Islet of Langerhans (tissue), 1 donor: ENCODE data around the gene SOX13.

ENCODE experiments used
- FAIRE-seq: peaks from one replicate; lab custom pipeline; 2011; peaks lifted over from hg19 to GRCh38; lab: Jason Lieb, UNC

SOX13 gene

GRCh38 chr1:204154568-204155255 lies 81.8 kb downstream of the SOX13 start:
- FAIRE-seq: no peak

GRCh38 chr1:204155881-204156280 lies 83.0 kb downstream of the SOX13 start:
- no peak for FAIRE-seq

- no peak for FAIRE-seq
Measured at GRCh38 chr1:204157962-204158361, 85.0 kb downstream of the SOX13 start.

GRCh38 chr1:204161609-204162493 lies 88.9 kb downstream of the SOX13 start:
- peak; percentile 56 for FAIRE-seq

DNA sequence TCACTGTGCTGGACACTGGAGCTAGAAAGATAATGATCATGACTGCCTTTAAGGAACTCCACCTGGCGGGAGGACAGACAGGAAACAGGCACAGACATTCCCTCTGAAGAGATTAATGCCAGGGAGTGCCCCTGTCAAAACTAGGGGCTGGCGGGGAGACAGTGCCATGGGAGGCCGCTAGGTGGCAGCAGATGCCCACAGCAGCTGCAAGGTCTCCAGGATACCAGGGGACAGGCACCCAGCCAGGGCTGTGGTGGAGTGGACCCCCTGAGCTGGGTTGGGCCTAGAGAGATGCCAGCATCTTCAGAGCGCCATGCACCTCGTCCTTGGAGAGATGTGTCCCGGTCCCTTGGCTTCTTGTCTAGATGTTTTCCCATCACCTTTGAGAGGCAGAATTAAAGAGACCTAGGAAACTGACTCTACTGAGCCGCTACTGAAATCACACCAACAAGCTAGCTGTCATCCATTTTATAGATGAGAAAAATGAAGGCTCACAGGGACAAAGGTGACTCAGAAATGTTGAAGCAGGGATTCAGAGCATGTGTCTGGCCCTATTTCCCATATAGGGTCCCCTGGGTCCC lies 89.7 kb downstream of the SOX13 start:
- no peak for FAIRE-seq

DNA sequence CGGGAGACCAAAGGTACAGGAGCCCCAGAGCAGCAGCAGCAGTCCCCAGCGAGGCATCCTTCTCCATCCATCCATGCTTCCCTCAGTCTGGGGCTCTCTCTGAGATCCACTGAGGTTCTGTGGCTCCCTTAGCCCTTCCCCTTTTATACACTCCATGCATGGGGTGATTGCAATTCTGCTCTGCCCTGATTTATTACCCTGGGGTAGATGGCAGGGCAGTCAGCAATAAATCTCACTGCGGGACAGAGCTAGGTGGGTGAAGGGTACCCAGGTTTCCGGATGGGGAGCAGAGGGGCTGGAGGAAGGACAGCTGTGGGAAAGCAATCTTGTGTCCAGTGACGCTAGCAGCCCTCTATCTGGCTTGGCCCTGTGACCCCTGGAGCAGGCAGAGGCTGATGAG lies 93.3 kb downstream of the SOX13 start, which contains the start of gene REN:
TSS of gene REN (minus strand) at position 119 of the 400 bp plus-strand sequence. CDS start at position 75, 44 bp downstream.
- no peak for FAIRE-seq

GRCh38 chr1:204167730-204168129 lies 94.8 kb downstream of the SOX13 start:
- FAIRE-seq: no peak

DNA sequence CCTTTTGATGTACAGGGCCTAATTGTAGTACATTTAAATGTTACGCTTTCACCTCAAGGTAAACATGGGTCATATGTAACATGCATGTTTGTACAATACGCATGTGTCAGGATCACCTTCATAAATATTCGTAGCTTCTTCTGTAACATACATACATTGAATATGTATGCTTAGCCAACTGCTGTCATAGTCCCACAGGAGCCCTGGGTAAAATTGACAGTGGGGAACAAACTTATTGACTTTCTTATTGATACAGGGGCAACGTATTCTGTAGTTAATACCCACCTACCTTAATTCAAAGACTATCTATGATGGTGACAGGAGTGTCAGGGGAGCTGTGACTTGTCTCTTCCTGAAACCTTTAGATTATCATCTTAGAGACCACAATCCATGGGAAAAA lies 96.9 kb downstream of the SOX13 start:
- no peak for FAIRE-seq

DNA sequence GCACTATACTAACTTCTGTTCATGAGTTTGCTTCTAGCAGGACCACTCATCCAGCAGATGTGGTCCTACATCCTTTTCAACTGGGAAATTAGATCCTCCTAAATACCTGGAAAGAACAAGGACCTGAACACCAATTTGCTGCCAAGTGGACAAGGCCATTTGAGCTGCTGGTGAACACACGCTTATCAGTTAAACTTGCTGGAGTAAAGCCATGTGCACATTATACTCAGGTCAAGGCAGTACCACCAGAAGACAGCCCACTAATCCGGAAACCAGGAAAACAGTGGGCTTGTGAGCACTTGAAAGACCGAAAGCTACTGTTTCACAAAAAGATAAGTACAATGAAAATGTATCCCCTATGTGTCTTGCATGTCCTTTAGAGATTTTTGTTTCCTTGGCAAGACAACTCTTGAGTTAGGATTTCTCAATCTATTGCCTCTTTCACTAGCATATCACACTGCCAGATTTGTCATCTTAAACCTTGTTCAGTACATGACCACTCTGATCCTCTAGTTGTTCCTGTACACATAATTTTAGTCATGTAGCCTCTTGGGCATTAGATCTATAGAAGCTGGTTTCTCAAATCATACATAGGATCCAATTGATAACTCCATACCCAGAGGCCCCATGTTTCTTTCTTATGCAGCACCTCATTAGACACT lies 97.7 kb downstream of the SOX13 start:
- FAIRE-seq: no peak

- FAIRE-seq: no peak
Measured at GRCh38 chr1:204171751-204172178, 98.8 kb downstream of the SOX13 start.

GRCh38 chr1:204172404-204173029 lies 99.6 kb downstream of the SOX13 start:
- no peak for FAIRE-seq

- no peak for FAIRE-seq
Measured at GRCh38 chr1:204174958-204175357, 102.0 kb downstream of the SOX13 start.

- FAIRE-seq: no peak
Measured at GRCh38 chr1:204176049-204176448, 103.1 kb downstream of the SOX13 start.

- FAIRE-seq: no peak
Measured at GRCh38 chr1:204177133-204177532, 104.2 kb downstream of the SOX13 start.
